Astrocyte (in vitro differentiated cells and primary cell): ENCODE results near the gene ERC1. TPM values are rescaled to one million over a fixed set of nuclear protein-coding genes. Genes with fewer than 3 reads are reported as not detected.

ENCODE experiments used
- DNase-seq: peaks from one replicate; pipeline ENCODE4 v3.0.0-alpha.2; 2010; ENCODE audit warnings: low read depth
- FAIRE-seq: peaks from 2 replicates; lab custom pipeline; 2011; peaks lifted over from hg19 to GRCh38; lab: Jason Lieb, UNC
- H2AFZ ChIP-seq: 2 replicates; pipeline ENCODE4 v1.6.0; 2012; ENCODE audit warnings: low read depth, low read length, inconsistent platforms
- H3K27ac ChIP-seq: 2 replicates; pipeline ENCODE4 v1.5.1; 2011; ENCODE audit warnings: low read depth, low read length, inconsistent platforms
- H3K27me3 ChIP-seq: 2 replicates; pipeline ENCODE4 v1.6.0; 2011; ENCODE audit warnings: low read length, inconsistent platforms; ENCODE audit not compliant: insufficient read depth
- H3K36me3 ChIP-seq: 2 replicates; pipeline ENCODE4 v1.5.1; 2011; ENCODE audit warnings: low read length, inconsistent platforms; ENCODE audit not compliant: insufficient read depth
- H3K4me1 ChIP-seq: 2 replicates; pipeline ENCODE4 v1.5.1; 2011; ENCODE audit warnings: low read length, inconsistent platforms; ENCODE audit not compliant: insufficient read depth
- H3K4me2 ChIP-seq: 2 replicates; pipeline ENCODE4 v1.6.0; 2012; ENCODE audit warnings: low read length, inconsistent platforms
- H3K4me3 ChIP-seq: 2 replicates; pipeline ENCODE4 v1.5.1; 2011; ENCODE audit warnings: low read depth, mild to moderate bottlenecking, low read length, inconsistent platforms; ENCODE audit not compliant: insufficient read depth
- H3K79me2 ChIP-seq: 2 replicates; pipeline ENCODE4 v1.6.0; 2012; ENCODE audit warnings: mild to moderate bottlenecking, low read length, inconsistent platforms; ENCODE audit not compliant: insufficient read depth
- H3K9ac ChIP-seq: 2 replicates; pipeline ENCODE4 v1.6.0; 2012; ENCODE audit warnings: mild to moderate bottlenecking, low read length, inconsistent platforms
- H3K9me3 ChIP-seq: 2 replicates; pipeline ENCODE4 v1.5.1; 2012; ENCODE audit warnings: low read depth, mild to moderate bottlenecking, low read length, inconsistent platforms; ENCODE audit not compliant: insufficient read depth
- H4K20me1 ChIP-seq: 2 replicates; pipeline ENCODE4 v1.6.0; 2012; ENCODE audit warnings: low read length, inconsistent platforms; ENCODE audit not compliant: insufficient read depth
- H3K27ac Mint-ChIP-seq: one replicate; pipeline ENCODE4 v1.8.0; 2021; ENCODE audit warnings: mild to moderate bottlenecking, mixed read lengths; ENCODE audit not compliant: unreplicated experiment
- H3K27me3 Mint-ChIP-seq: one replicate; pipeline ENCODE4 v1.8.0; 2021; ENCODE audit warnings: low read depth, mixed read lengths; ENCODE audit not compliant: unreplicated experiment
- H3K36me3 Mint-ChIP-seq: one replicate; pipeline ENCODE4 v1.8.0; 2021; ENCODE audit warnings: low read depth, mixed read lengths; ENCODE audit not compliant: unreplicated experiment
- H3K4me1 Mint-ChIP-seq: one replicate; pipeline ENCODE4 v1.8.0; 2021; ENCODE audit warnings: low read depth, mixed read lengths; ENCODE audit not compliant: unreplicated experiment
- H3K4me3 Mint-ChIP-seq: one replicate; pipeline ENCODE4 v1.8.0; 2021; ENCODE audit warnings: mild to moderate bottlenecking, moderate library complexity, mixed read lengths; ENCODE audit not compliant: unreplicated experiment
- H3K9me3 Mint-ChIP-seq: one replicate; pipeline ENCODE4 v1.8.0; 2021; ENCODE audit warnings: mild to moderate bottlenecking, mixed read lengths; ENCODE audit not compliant: unreplicated experiment
- CTCF ChIP-seq: IDR thresholded peaks from 2 replicates; pipeline ENCODE4 v1.5.1; 2011; ENCODE audit warnings: low read depth, mild to moderate bottlenecking, inconsistent platforms, low read length, moderate library complexity; ENCODE audit not compliant: insufficient read depth
- EZH2 ChIP-seq: IDR thresholded peaks from 2 replicates; pipeline ENCODE4 v1.6.1; 2012; ENCODE audit warnings: mild to moderate bottlenecking, low read length, inconsistent platforms; ENCODE audit not compliant: insufficient read depth
- total RNA-seq: library from RNA; stranded (reverse); gene quantifications from 2 replicates; pipeline ENCODE4 v1.2.1, GENCODE V29; 2021

Gene ERC1
- total RNA-seq, 1 donor from 2014 or later, result 67.1 TPM

- H3K27me3 ChIP-seq, result no peaks in the 10 kb centered on the region
- H3K9ac ChIP-seq, result no peak overlapping the region
- Mint-ChIP-seq H3K27me3 (no peaks in the 10 kb centered on the region), H3K4me3 (no peak overlapping the region), H3K4me1 (no peaks in the 10 kb centered on the region), H3K9me3 (no peaks in the 10 kb centered on the region), H3K36me3 (peaks cover 9% of the 10 kb centered on the region), H3K27ac (no peak overlapping the region)
- H3K9me3 ChIP-seq, result no peaks in the 10 kb centered on the region
- peaks cover 5% of the 10 kb centered on the region for H3K36me3 ChIP-seq
- H2AFZ ChIP-seq, result no peak overlapping the region
- TF ChIP-seq CTCF (no peak), EZH2 (no peak)
- no peak overlapping the region for H3K27ac ChIP-seq
- H3K79me2 ChIP-seq, result no peaks in the 10 kb centered on the region
- no peak overlapping the region for H3K4me2 ChIP-seq
- no peak for DNase-seq
- no peaks in the 10 kb centered on the region for H3K4me1 ChIP-seq
- FAIRE-seq, result no peak
- H3K4me3 ChIP-seq, result no peak overlapping the region
- H4K20me1 ChIP-seq, result no peaks in the 10 kb centered on the region
These were observed 276.2 kb downstream of the ERC1 start for GRCh38 chr12:1267243-1267642.

GRCh38 chr12:1272142-1272541 lies 281.1 kb downstream of the ERC1 start:
- Histone ChIP-seq H3K4me3 (no peak overlapping the region), H4K20me1 (no peaks in the 10 kb centered on the region), H3K9me3 (no peaks in the 10 kb centered on the region), H2AFZ (no peak overlapping the region), H3K27me3 (no peaks in the 10 kb centered on the region), H3K4me2 (no peak overlapping the region), H3K27ac (no peak overlapping the region), H3K4me1 (no peaks in the 10 kb centered on the region), H3K9ac (no peak overlapping the region), H3K79me2 (no peaks in the 10 kb centered on the region), H3K36me3 (no peaks in the 10 kb centered on the region)
- no peak overlapping the region for H3K4me3 Mint-ChIP-seq
- DNase-seq (no peak), FAIRE-seq (no peak)
- TF ChIP-seq CTCF (no peak), EZH2 (no peak)
- no peaks in the 10 kb centered on the region for H3K27me3 Mint-ChIP-seq
- H3K9me3 Mint-ChIP-seq, result no peaks in the 10 kb centered on the region
- no peak overlapping the region for H3K27ac Mint-ChIP-seq
- no peaks in the 10 kb centered on the region for H3K4me1 Mint-ChIP-seq
- H3K36me3 Mint-ChIP-seq, result no peaks in the 10 kb centered on the region

- no peaks in the 10 kb centered on the region for H3K79me2 ChIP-seq
- no peak overlapping the region for H3K27ac Mint-ChIP-seq
- no peaks in the 10 kb centered on the region for H3K4me1 ChIP-seq
- no peak overlapping the region for H3K4me2 ChIP-seq
- no peak overlapping the region for H3K9ac ChIP-seq
- H3K27ac ChIP-seq, result no peak overlapping the region
- no peaks in the 10 kb centered on the region for H3K9me3 Mint-ChIP-seq
- no peak for FAIRE-seq
- H3K36me3 Mint-ChIP-seq, result no peaks in the 10 kb centered on the region
- H3K4me3 Mint-ChIP-seq, result no peak overlapping the region
- no peaks in the 10 kb centered on the region for H3K36me3 ChIP-seq
- no peaks in the 10 kb centered on the region for H3K27me3 ChIP-seq
- H3K9me3 ChIP-seq, result no peaks in the 10 kb centered on the region
- no peaks in the 10 kb centered on the region for H4K20me1 ChIP-seq
- no peak overlapping the region for H2AFZ ChIP-seq
- no peak for DNase-seq
- TF ChIP-seq EZH2 (no peak), CTCF (no peak)
- H3K4me3 ChIP-seq, result no peak overlapping the region
- no peaks in the 10 kb centered on the region for H3K27me3 Mint-ChIP-seq
- H3K4me1 Mint-ChIP-seq, result no peaks in the 10 kb centered on the region
These were observed 282.0 kb downstream of the ERC1 start for GRCh38 chr12:1273051-1273450.
